HG03039 (cell line): ENCODE data around the gene CTIF.
A peak's percentile ranks its signal among the peaks of the same experiment; 100 is the strongest.
"Not testable (repeated sequence)": the region's sequence is repeated elsewhere in the genome, so short reads cannot be mapped to it uniquely, and the experiment has no call there.

Experiments
- ATAC-seq: cut with Tn5 transposase; IDR thresholded peaks from one replicate; pipeline ENCODE4 v1.9.1; 2021; ENCODE audit warnings: mild to moderate bottlenecking, moderate library complexity; ENCODE audit not compliant: unreplicated experiment

Gene CTIF

GRCh38 chr18:48854780-48855179, 315.9 kb downstream of the CTIF start:
- no peak for ATAC-seq

- ATAC-seq, result no peak
Measured at GRCh38 chr18:48855422-48856377, 316.9 kb downstream of the CTIF start.

- ATAC-seq, result no peak
Measured at GRCh38 chr18:48857023-48857694, 318.3 kb downstream of the CTIF start.

GRCh38 chr18:48858676-48859075, 319.8 kb downstream of the CTIF start:
- ATAC-seq, result no peak

GRCh38 chr18:48859311-48860268, 320.8 kb downstream of the CTIF start:
- no peak for ATAC-seq

GRCh38 chr18:48860269-48861180, 321.7 kb downstream of the CTIF start:
- no peak for ATAC-seq

GRCh38 chr18:48861181-48861708, 322.4 kb downstream of the CTIF start:
- no peak for ATAC-seq

GRCh38 chr18:48862132-48862531, 323.3 kb downstream of the CTIF start:
- ATAC-seq, result no peak

- no peak for ATAC-seq
Measured at GRCh38 chr18:48862678-48863270, 323.9 kb downstream of the CTIF start.

GRCh38 chr18:48863432-48864065, 324.7 kb downstream of the CTIF start:
- no peak for ATAC-seq

- ATAC-seq, result no peak
Measured at GRCh38 chr18:48864876-48865275, 326.0 kb downstream of the CTIF start.

GRCh38 chr18:48866028-48866733, 327.4 kb downstream of the CTIF start:
- ATAC-seq, result no peak

GRCh38 chr18:48866856-48867255, 328.0 kb downstream of the CTIF start:
- ATAC-seq, result no peak

GRCh38 chr18:48867978-48868377, 329.1 kb downstream of the CTIF start:
- no peak for ATAC-seq

GRCh38 chr18:48868468-48869466, 329.9 kb downstream of the CTIF start:
- ATAC-seq, result peak; percentile 72

- no peak for ATAC-seq
Measured at GRCh38 chr18:48869591-48869990, 330.8 kb downstream of the CTIF start.

GRCh38 chr18:48870926-48871325, 332.1 kb downstream of the CTIF start:
- not testable (repeated sequence) for ATAC-seq
